SU-DHL-6 (cell line): ENCODE measurements around the gene FCGR2B.
"Not testable (repeated sequence)": the region's sequence is repeated elsewhere in the genome, so short reads cannot be mapped to it uniquely, and the experiment has no call there.

ENCODE experiments used
- H2AFZ ChIP-seq: fragments of 200-600 bp; sonication (generic); 2 replicates; pipeline ENCODE4 v1.6.1; 2014; ENCODE audit warnings: low read depth, mild to moderate bottlenecking, moderate library complexity, mixed read lengths, antibody characterized with exemption, low read length; ENCODE audit not compliant: severe bottlenecking
- H3F3A ChIP-seq: fragments of 200-600 bp; shearing (Covaris generic); 2 replicates; pipeline ENCODE4 v1.6.0; 2016; ENCODE audit warnings: antibody characterized with exemption, mild to moderate bottlenecking; ENCODE audit not compliant: insufficient read depth
- H3K27ac ChIP-seq: fragments of 200-600 bp; sonication (generic); 2 replicates; pipeline ENCODE4 v1.5.1; 2016; ENCODE audit warnings: low read depth, mild to moderate bottlenecking, low read length, moderate library complexity, mixed read lengths
- H3K27me3 ChIP-seq: fragments of 200-600 bp; sonication (generic), shearing (Covaris generic); 2 replicates; pipeline ENCODE4 v1.6.0; 2014; ENCODE audit warnings: mild to moderate bottlenecking, low read length
- H3K36me3 ChIP-seq: fragments of 200-600 bp; sonication (generic); 2 replicates; pipeline ENCODE4 v1.6.1; 2014; ENCODE audit warnings: mild to moderate bottlenecking, low read length, mixed read lengths
- H3K4me2 ChIP-seq: fragments of 300-600, 200-600 bp; shearing (Covaris generic), sonication (generic); 2 replicates; pipeline ENCODE4 v1.6.0; 2014; ENCODE audit warnings: low read length, low read depth, mild to moderate bottlenecking; ENCODE audit not compliant: poor library complexity, severe bottlenecking
- H3K4me3 ChIP-seq: fragments of 200-600 bp; sonication (generic); 2 replicates; pipeline ENCODE4 v1.5.1; 2014; ENCODE audit warnings: antibody characterized with exemption, low read length, mild to moderate bottlenecking, mixed read lengths; ENCODE audit not compliant: insufficient read depth, poor library complexity, severe bottlenecking
- H3K79me2 ChIP-seq: fragments of 200-600 bp; sonication (generic); 2 replicates; pipeline ENCODE4 v1.6.1; 2014; ENCODE audit warnings: mild to moderate bottlenecking, low read length, moderate library complexity; ENCODE audit not compliant: insufficient read depth
- H3K9ac ChIP-seq: fragments of 200-600 bp; sonication (generic); 2 replicates; pipeline ENCODE4 v1.7.0; 2014; ENCODE audit warnings: mild to moderate bottlenecking, low read length
- H3K9me2 ChIP-seq: fragments of 200-600 bp; sonication (generic); replicated peaks from 2 replicates; pipeline ENCODE4 v1.6.1; 2014; ENCODE audit warnings: low read length; ENCODE audit not compliant: insufficient read depth
- H3K9me3 ChIP-seq: fragments of 200-600 bp; sonication (generic); 2 replicates; pipeline ENCODE4 v1.6.1; 2014; ENCODE audit warnings: low read length, mixed read lengths; ENCODE audit not compliant: insufficient read depth
- H4K20me1 ChIP-seq: fragments of 200-600 bp; sonication (generic); 2 replicates; pipeline ENCODE4 v1.6.1; 2014; ENCODE audit warnings: low read depth, mild to moderate bottlenecking, antibody characterized with exemption, low read length, moderate library complexity, mixed read lengths

Gene FCGR2B

GRCh38 chr1:161658524-161658923 is 4.4 kb upstream of the FCGR2B start:
- not testable (repeated sequence) for H3K79me2 ChIP-seq, H3K27ac ChIP-seq, H4K20me1 ChIP-seq, H3K36me3 ChIP-seq, H3K4me3 ChIP-seq, H3K4me2 ChIP-seq, H3K27me3 ChIP-seq, H3F3A ChIP-seq, H3K9me2 ChIP-seq, H3K9ac ChIP-seq, H2AFZ ChIP-seq, H3K9me3 ChIP-seq

GRCh38 chr1:161661660-161662311 is 1.2 kb upstream of the FCGR2B start:
- H3K27ac ChIP-seq, H2AFZ ChIP-seq, H3K4me2 ChIP-seq, H4K20me1 ChIP-seq, H3F3A ChIP-seq, H3K36me3 ChIP-seq, H3K9me2 ChIP-seq, H3K4me3 ChIP-seq, H3K79me2 ChIP-seq, H3K9ac ChIP-seq, H3K27me3 ChIP-seq, H3K9me3 ChIP-seq: not testable (repeated sequence)

GRCh38 chr1:161663569-161663968 is 626 bp downstream of the FCGR2B start:
- not testable (repeated sequence) for H3K36me3 ChIP-seq, H3K27ac ChIP-seq, H3K4me2 ChIP-seq, H3K9me2 ChIP-seq, H3K9ac ChIP-seq, H3K79me2 ChIP-seq, H4K20me1 ChIP-seq, H2AFZ ChIP-seq, H3K4me3 ChIP-seq, H3K27me3 ChIP-seq, H3K9me3 ChIP-seq, H3F3A ChIP-seq

GRCh38 chr1:161664689-161665088 is 1.7 kb downstream of the FCGR2B start:
- H4K20me1 ChIP-seq, H3K9ac ChIP-seq, H3K79me2 ChIP-seq, H3K9me3 ChIP-seq, H3K27ac ChIP-seq, H3K4me2 ChIP-seq, H3K36me3 ChIP-seq, H3K9me2 ChIP-seq, H3F3A ChIP-seq, H3K4me3 ChIP-seq, H3K27me3 ChIP-seq, H2AFZ ChIP-seq: not testable (repeated sequence)

- not testable (repeated sequence) for H3K79me2 ChIP-seq, H3K27ac ChIP-seq, H3K4me3 ChIP-seq, H4K20me1 ChIP-seq, H3K9me3 ChIP-seq, H3F3A ChIP-seq, H2AFZ ChIP-seq, H3K4me2 ChIP-seq, H3K9me2 ChIP-seq, H3K36me3 ChIP-seq, H3K27me3 ChIP-seq, H3K9ac ChIP-seq
Measured at GRCh38 chr1:161671045-161672020, 8.4 kb downstream of the FCGR2B start.

- not testable (repeated sequence) for H3K9ac ChIP-seq, H3K9me2 ChIP-seq, H3K27ac ChIP-seq, H3K27me3 ChIP-seq, H3K79me2 ChIP-seq, H4K20me1 ChIP-seq, H3K36me3 ChIP-seq, H3K4me3 ChIP-seq, H2AFZ ChIP-seq, H3K9me3 ChIP-seq, H3K4me2 ChIP-seq, H3F3A ChIP-seq
Measured at GRCh38 chr1:161673437-161673836, 10.5 kb downstream of the FCGR2B start.

- H3K9ac ChIP-seq, H3K4me3 ChIP-seq, H3K27ac ChIP-seq, H3K9me3 ChIP-seq, H3K27me3 ChIP-seq, H2AFZ ChIP-seq, H3K4me2 ChIP-seq, H3K79me2 ChIP-seq, H4K20me1 ChIP-seq, H3F3A ChIP-seq, H3K36me3 ChIP-seq, H3K9me2 ChIP-seq: not testable (repeated sequence)
Measured at GRCh38 chr1:161674447-161674846, 11.5 kb downstream of the FCGR2B start.

- H3K4me2 ChIP-seq, H2AFZ ChIP-seq, H4K20me1 ChIP-seq, H3K4me3 ChIP-seq, H3K27ac ChIP-seq, H3K79me2 ChIP-seq, H3K27me3 ChIP-seq, H3K9me2 ChIP-seq, H3F3A ChIP-seq, H3K9me3 ChIP-seq, H3K9ac ChIP-seq, H3K36me3 ChIP-seq: not testable (repeated sequence)
Measured at GRCh38 chr1:161674908-161675307, 12.0 kb downstream of the FCGR2B start.
